NCI-H526 treated with DMSO at 0.1 percent for 48 hours (cell line): ENCODE measurements around the gene TET2.

Experiments
- DNase-seq: peaks from one replicate; lab custom pipeline; 2025; lab: John Stamatoyannopoulos, UW

Gene TET2

GRCh38 chr4:105234582-105234981, 87.9 kb downstream of the TET2 start:
- no peak for DNase-seq

GRCh38 chr4:105236202-105236915, 89.7 kb downstream of the TET2 start:
- no peak for DNase-seq

- no peak for DNase-seq
These were observed 90.2 kb downstream of the TET2 start for GRCh38 chr4:105236916-105237311.

GRCh38 chr4:105240037-105240436, 93.4 kb downstream of the TET2 start:
- DNase-seq = no peak

GRCh38 chr4:105241451-105241850, 94.8 kb downstream of the TET2 start:
- no peak for DNase-seq

- DNase-seq = no peak
These were observed 96.8 kb downstream of the TET2 start for GRCh38 chr4:105243446-105243845.

- no peak for DNase-seq
These were observed 100.0 kb downstream of the TET2 start for GRCh38 chr4:105246712-105247111.

- DNase-seq = no peak
These were observed 101.9 kb downstream of the TET2 start for GRCh38 chr4:105248613-105249012.

GRCh38 chr4:105257817-105258495, 111.3 kb downstream of the TET2 start:
- no peak for DNase-seq

- no peak for DNase-seq
These were observed 119.0 kb downstream of the TET2 start for GRCh38 chr4:105265689-105266088.

GRCh38 chr4:105267280-105267679, 120.6 kb downstream of the TET2 start:
- DNase-seq = no peak

- DNase-seq = no peak
These were observed 125.3 kb downstream of the TET2 start for GRCh38 chr4:105272002-105272401.

GRCh38 chr4:105273230-105273629, 126.6 kb downstream of the TET2 start:
- DNase-seq = no peak

GRCh38 chr4:105274090-105274489, 127.4 kb downstream of the TET2 start:
- DNase-seq = no peak

- DNase-seq = no peak
These were observed 127.8 kb downstream of the TET2 start for GRCh38 chr4:105274504-105274903.

GRCh38 chr4:105276361-105277104, 129.9 kb downstream of the TET2 start:
- DNase-seq = peak; percentile 75

- no peak for DNase-seq
These were observed 131.0 kb downstream of the TET2 start for GRCh38 chr4:105277702-105278101.

GRCh38 chr4:105279314-105279713, 132.6 kb downstream of the TET2 start:
- no peak for DNase-seq

- DNase-seq = no peak
These were observed 133.9 kb downstream of the TET2 start for GRCh38 chr4:105280338-105281123.

- no peak for DNase-seq
These were observed 134.4 kb downstream of the TET2 start for GRCh38 chr4:105281124-105281415.

GRCh38 chr4:105282489-105282888, 135.8 kb downstream of the TET2 start:
- DNase-seq = no peak

- DNase-seq = no peak
These were observed 136.8 kb downstream of the TET2 start for GRCh38 chr4:105283501-105283900.
